GM23338 (cell line): ENCODE measurements around the gene DCAF11. TPM values are rescaled to one million over a fixed set of nuclear protein-coding genes. Genes with fewer than 3 reads are reported as not detected.

Experiments
- EZH2 ChIP-seq: fragments of 200-600 bp; sonication (generic); IDR thresholded peaks from one replicate; pipeline ENCODE4 v1.8.0; 2017; ENCODE audit warnings: antibody characterized with exemption, mild to moderate bottlenecking, low read depth; ENCODE audit not compliant: unreplicated experiment
- EZH2phosphoT487 ChIP-seq: fragments of 200-600 bp; sonication (generic); IDR thresholded peaks from one replicate; pipeline ENCODE4 v1.8.1; 2018; ENCODE audit warnings: antibody characterized with exemption; ENCODE audit not compliant: unreplicated experiment
- JUNB ChIP-seq: IDR thresholded peaks from one replicate; pipeline ENCODE4 v1.6.1; 2016; ENCODE audit warnings: antibody characterized with exemption; ENCODE audit not compliant: unreplicated experiment
- NANOG ChIP-seq: IDR thresholded peaks from 2 replicates; pipeline ENCODE4 v1.6.1; 2016; ENCODE audit warnings: antibody characterized with exemption, borderline replicate concordance
- STAT1 ChIP-seq: IDR thresholded peaks from one replicate; pipeline ENCODE4 v1.6.1; 2016; ENCODE audit warnings: antibody characterized with exemption; ENCODE audit not compliant: unreplicated experiment
- ZNF114 ChIP-seq: fragments of 250-450 bp; sonication (Bioruptor Pico); IDR thresholded peaks from 2 replicates; pipeline ENCODE4 v1.5.0; 2020; ENCODE audit warnings: mild to moderate bottlenecking, moderate library complexity
- ZNF331 ChIP-seq: fragments of 250-450 bp; sonication (Bioruptor Pico); IDR thresholded peaks from 2 replicates; pipeline ENCODE4 v1.5.0; 2020; ENCODE audit warnings: low read depth, mild to moderate bottlenecking, moderate library complexity
- polyA plus RNA-seq: library from polyadenylated mRNA; unstranded; fragments of >200 nt; fragmentation: Nextera tagmentation; extraction: Ambion mirVana; gene quantifications from 2 replicates; pipeline ENCODE4 v1.2.1, GENCODE V29; 2016
- total RNA-seq: library from RNA; depleted of rRNA; stranded (reverse); fragments of >200 nt; shearing (Covaris generic); gene quantifications from 2 replicates; pipeline ENCODE4 v1.2.3, GENCODE V29; 2014
- TF ChIP-seq, protein P1 (sequence below): fragments of 250-450 bp; sonication (Bioruptor Pico); IDR thresholded peaks from 2 replicates; pipeline ENCODE4 v1.5.0; 2020; ENCODE audit warnings: mild to moderate bottlenecking, moderate library complexity
- TF ChIP-seq, protein P2 (sequence below), 2 experiments: fragments of 200-600 bp in 1 of 2; sonication (generic) in 1 of 2; conservative IDR thresholded peaks; 2 replicates each; pipeline versions ENCODE4 v1.5.1 to v1.6.1; 2016 to 2017; ENCODE audit warnings: antibody characterized with exemption in 2 of 2, low read depth in 2 of 2, mild to moderate bottlenecking in 2 of 2, moderate library complexity in 1 of 2

The DCAF11 gene
- total and polyA plus RNA-seq, 2 experiments from 2014 or later = 18.6 to 93.2 TPM

GRCh38 chr14:24129410-24129998 lies 14.9 kb downstream of the DCAF11 start (continued):
- TF ChIP-seq, protein P1, sequence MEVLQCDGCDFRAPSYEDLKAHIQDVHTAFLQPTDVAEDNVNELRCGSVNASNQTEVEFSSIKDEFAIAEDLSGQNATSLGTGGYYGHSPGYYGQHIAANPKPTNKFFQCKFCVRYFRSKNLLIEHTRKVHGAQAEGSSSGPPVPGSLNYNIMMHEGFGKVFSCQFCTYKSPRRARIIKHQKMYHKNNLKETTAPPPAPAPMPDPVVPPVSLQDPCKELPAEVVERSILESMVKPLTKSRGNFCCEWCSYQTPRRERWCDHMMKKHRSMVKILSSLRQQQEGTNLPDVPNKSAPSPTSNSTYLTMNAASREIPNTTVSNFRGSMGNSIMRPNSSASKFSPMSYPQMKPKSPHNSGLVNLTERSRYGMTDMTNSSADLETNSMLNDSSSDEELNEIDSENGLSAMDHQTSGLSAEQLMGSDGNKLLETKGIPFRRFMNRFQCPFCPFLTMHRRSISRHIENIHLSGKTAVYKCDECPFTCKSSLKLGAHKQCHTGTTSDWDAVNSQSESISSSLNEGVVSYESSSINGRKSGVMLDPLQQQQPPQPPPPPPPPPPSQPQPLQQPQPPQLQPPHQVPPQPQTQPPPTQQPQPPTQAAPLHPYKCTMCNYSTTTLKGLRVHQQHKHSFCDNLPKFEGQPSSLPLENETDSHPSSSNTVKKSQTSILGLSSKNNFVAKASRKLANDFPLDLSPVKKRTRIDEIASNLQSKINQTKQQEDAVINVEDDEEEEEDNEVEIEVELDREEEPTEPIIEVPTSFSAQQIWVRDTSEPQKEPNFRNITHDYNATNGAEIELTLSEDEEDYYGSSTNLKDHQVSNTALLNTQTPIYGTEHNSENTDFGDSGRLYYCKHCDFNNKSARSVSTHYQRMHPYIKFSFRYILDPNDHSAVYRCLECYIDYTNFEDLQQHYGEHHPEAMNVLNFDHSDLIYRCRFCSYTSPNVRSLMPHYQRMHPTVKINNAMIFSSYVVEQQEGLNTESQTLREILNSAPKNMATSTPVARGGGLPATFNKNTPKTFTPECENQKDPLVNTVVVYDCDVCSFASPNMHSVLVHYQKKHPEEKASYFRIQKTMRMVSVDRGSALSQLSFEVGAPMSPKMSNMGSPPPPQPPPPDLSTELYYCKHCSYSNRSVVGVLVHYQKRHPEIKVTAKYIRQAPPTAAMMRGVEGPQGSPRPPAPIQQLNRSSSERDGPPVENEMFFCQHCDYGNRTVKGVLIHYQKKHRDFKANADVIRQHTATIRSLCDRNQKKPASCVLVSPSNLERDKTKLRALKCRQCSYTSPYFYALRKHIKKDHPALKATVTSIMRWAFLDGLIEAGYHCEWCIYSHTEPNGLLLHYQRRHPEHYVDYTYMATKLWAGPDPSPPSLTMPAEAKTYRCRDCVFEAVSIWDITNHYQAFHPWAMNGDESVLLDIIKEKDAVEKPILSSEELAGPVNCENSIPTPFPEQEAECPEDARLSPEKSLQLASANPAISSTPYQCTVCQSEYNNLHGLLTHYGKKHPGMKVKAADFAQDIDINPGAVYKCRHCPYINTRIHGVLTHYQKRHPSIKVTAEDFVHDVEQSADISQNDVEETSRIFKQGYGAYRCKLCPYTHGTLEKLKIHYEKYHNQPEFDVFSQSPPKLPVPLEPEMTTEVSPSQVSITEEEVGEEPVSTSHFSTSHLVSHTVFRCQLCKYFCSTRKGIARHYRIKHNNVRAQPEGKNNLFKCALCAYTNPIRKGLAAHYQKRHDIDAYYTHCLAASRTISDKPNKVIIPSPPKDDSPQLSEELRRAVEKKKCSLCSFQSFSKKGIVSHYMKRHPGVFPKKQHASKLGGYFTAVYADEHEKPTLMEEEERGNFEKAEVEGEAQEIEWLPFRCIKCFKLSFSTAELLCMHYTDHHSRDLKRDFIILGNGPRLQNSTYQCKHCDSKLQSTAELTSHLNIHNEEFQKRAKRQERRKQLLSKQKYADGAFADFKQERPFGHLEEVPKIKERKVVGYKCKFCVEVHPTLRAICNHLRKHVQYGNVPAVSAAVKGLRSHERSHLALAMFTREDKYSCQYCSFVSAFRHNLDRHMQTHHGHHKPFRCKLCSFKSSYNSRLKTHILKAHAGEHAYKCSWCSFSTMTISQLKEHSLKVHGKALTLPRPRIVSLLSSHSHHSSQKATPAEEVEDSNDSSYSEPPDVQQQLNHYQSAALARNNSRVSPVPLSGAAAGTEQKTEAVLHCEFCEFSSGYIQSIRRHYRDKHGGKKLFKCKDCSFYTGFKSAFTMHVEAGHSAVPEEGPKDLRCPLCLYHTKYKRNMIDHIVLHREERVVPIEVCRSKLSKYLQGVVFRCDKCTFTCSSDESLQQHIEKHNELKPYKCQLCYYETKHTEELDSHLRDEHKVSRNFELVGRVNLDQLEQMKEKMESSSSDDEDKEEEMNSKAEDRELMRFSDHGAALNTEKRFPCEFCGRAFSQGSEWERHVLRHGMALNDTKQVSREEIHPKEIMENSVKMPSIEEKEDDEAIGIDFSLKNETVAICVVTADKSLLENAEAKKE (CRISPR knock-in tag) = no peak
- TF ChIP-seq EZH2phosphoT487 (no peak), NANOG (no peak), JUNB (no peak), ZNF331 (CRISPR knock-in tag) (no peak), STAT1 (no peak), EZH2 (no peak), ZNF114 (CRISPR knock-in tag) (no peak)
- TF ChIP-seq, protein P2, sequence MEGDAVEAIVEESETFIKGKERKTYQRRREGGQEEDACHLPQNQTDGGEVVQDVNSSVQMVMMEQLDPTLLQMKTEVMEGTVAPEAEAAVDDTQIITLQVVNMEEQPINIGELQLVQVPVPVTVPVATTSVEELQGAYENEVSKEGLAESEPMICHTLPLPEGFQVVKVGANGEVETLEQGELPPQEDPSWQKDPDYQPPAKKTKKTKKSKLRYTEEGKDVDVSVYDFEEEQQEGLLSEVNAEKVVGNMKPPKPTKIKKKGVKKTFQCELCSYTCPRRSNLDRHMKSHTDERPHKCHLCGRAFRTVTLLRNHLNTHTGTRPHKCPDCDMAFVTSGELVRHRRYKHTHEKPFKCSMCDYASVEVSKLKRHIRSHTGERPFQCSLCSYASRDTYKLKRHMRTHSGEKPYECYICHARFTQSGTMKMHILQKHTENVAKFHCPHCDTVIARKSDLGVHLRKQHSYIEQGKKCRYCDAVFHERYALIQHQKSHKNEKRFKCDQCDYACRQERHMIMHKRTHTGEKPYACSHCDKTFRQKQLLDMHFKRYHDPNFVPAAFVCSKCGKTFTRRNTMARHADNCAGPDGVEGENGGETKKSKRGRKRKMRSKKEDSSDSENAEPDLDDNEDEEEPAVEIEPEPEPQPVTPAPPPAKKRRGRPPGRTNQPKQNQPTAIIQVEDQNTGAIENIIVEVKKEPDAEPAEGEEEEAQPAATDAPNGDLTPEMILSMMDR (conservative IDR thresholded peaks at IDR 0.05; ENCODE audit: low read depth in 2 of 2) = no peak
